WTC11 (cell line): ENCODE measurements around the gene BEGAIN. TPM values are rescaled to one million over a fixed set of nuclear protein-coding genes. Genes with fewer than 3 reads are reported as not detected.

ENCODE experiments used
- ATAC-seq: fragments of 200-7000 bp; cut with Tn5 transposase; 2 replicates; pipeline ENCODE4 v1.10.0; 2021; ENCODE audit warnings: mild to moderate bottlenecking, moderate library complexity
- CTCF ChIA-PET: fragments of 300-600 bp; sonication (Branson Sonifier 250); formaldehyde crosslinking; loops from one replicate; lab custom pipeline; 2021; ENCODE audit warnings: antibody characterized with exemption; lab: Charles Lee
- POLR2A ChIA-PET: fragments of 350-600 bp; sonication (Branson Sonifier 250); formaldehyde crosslinking; loops from one replicate; lab custom pipeline; 2021; ENCODE audit warnings: antibody characterized with exemption; lab: Charles Lee
- DNase-seq: peaks from one replicate; pipeline ENCODE4 v3.0.0; 2021; ENCODE audit warnings: low spot score
- H3K27ac Mint-ChIP-seq: 2 replicates; pipeline ENCODE4 v1.8.0; 2021; ENCODE audit warnings: mixed read lengths
- H3K27me3 Mint-ChIP-seq: 2 replicates; pipeline ENCODE4 v1.8.0; 2021; ENCODE audit warnings: low read depth, mild to moderate bottlenecking, moderate library complexity, mixed read lengths
- H3K36me3 Mint-ChIP-seq: 2 replicates; pipeline ENCODE4 v1.8.0; 2021; ENCODE audit warnings: mixed read lengths
- H3K4me1 Mint-ChIP-seq: 2 replicates; pipeline ENCODE4 v1.8.0; 2022; ENCODE audit warnings: mixed read lengths
- H3K4me3 Mint-ChIP-seq: 2 replicates; pipeline ENCODE4 v1.8.0; 2021; ENCODE audit warnings: mild to moderate bottlenecking, moderate library complexity, mixed read lengths
- H3K9me3 Mint-ChIP-seq: 2 replicates; pipeline ENCODE4 v1.8.0; 2021; ENCODE audit warnings: mixed read lengths
- ATF1 ChIP-seq: sonication (generic); formaldehyde crosslinking; IDR thresholded peaks from 2 replicates; pipeline ENCODE4 v1.8.1; 2023; ENCODE audit warnings: mild to moderate bottlenecking, moderate library complexity, missing genetic modification reagents
- ATF6 ChIP-seq: sonication (generic); formaldehyde crosslinking; IDR thresholded peaks from 2 replicates; pipeline ENCODE4 v1.8.1; 2023; ENCODE audit warnings: mild to moderate bottlenecking, missing genetic modification reagents
- CREM ChIP-seq: sonication (generic); formaldehyde crosslinking; IDR thresholded peaks from 2 replicates; pipeline ENCODE4 v1.8.1; 2022; ENCODE audit warnings: mild to moderate bottlenecking, missing genetic modification reagents, moderate library complexity
- E2F1 ChIP-seq: sonication (generic); formaldehyde crosslinking; IDR thresholded peaks from 2 replicates; pipeline ENCODE4 v1.8.0; 2022; ENCODE audit warnings: mild to moderate bottlenecking, missing genetic modification reagents
- ESRRA ChIP-seq: sonication (generic); formaldehyde crosslinking; IDR thresholded peaks from 2 replicates; pipeline ENCODE4 v1.8.1; 2022; ENCODE audit warnings: mild to moderate bottlenecking, missing genetic modification reagents, borderline replicate concordance
- MLX ChIP-seq: sonication (generic); formaldehyde crosslinking; IDR thresholded peaks from 2 replicates; pipeline ENCODE4 v1.8.1; 2023; ENCODE audit warnings: mild to moderate bottlenecking, missing genetic modification reagents, moderate library complexity
- NFATC4 ChIP-seq: fragments of 250-450 bp; sonication (Bioruptor Pico); IDR thresholded peaks from 2 replicates; pipeline ENCODE4 v1.9.0; 2021; ENCODE audit warnings: mild to moderate bottlenecking
- OVOL2 ChIP-seq: fragments of 250-450 bp; sonication (Bioruptor Pico); IDR thresholded peaks from 2 replicates; pipeline ENCODE4 v1.9.0; 2021; ENCODE audit warnings: mild to moderate bottlenecking, borderline replicate concordance
- PRDM15 ChIP-seq: sonication (generic); formaldehyde crosslinking; IDR thresholded peaks from 2 replicates; pipeline ENCODE4 v1.8.0; 2022; ENCODE audit warnings: missing genetic modification reagents
- TP53 ChIP-seq: sonication (generic); formaldehyde crosslinking; IDR thresholded peaks from 2 replicates; pipeline ENCODE4 v1.8.1; 2023; ENCODE audit warnings: mild to moderate bottlenecking, missing genetic modification reagents
- USF1 ChIP-seq: sonication (generic); formaldehyde crosslinking; IDR thresholded peaks from 2 replicates; pipeline ENCODE4 v1.8.0; 2022; ENCODE audit warnings: mild to moderate bottlenecking, missing genetic modification reagents
- ZBTB21 ChIP-seq: sonication (generic); formaldehyde crosslinking; IDR thresholded peaks from 2 replicates; pipeline ENCODE4 v1.8.1; 2023; ENCODE audit warnings: mild to moderate bottlenecking, missing genetic modification reagents, borderline replicate concordance
- ZNF121 ChIP-seq: sonication (generic); formaldehyde crosslinking; IDR thresholded peaks from 2 replicates; pipeline ENCODE4 v1.8.0; 2023; ENCODE audit warnings: missing genetic modification reagents
- ZNF232 ChIP-seq: sonication (generic); formaldehyde crosslinking; IDR thresholded peaks from 2 replicates; pipeline ENCODE4 v1.8.0; 2022; ENCODE audit warnings: mild to moderate bottlenecking, missing genetic modification reagents
- ZNF281 ChIP-seq: sonication (generic); formaldehyde crosslinking; IDR thresholded peaks from 2 replicates; pipeline ENCODE4 v1.8.0; 2023; ENCODE audit warnings: mild to moderate bottlenecking, missing genetic modification reagents
- ZNF317 ChIP-seq: sonication (generic); formaldehyde crosslinking; IDR thresholded peaks from 2 replicates; pipeline ENCODE4 v1.8.1; 2023; ENCODE audit warnings: low read depth, mild to moderate bottlenecking, moderate library complexity, missing genetic modification reagents, borderline replicate concordance
- ZNF423 ChIP-seq: fragments of 250-450 bp; sonication (Bioruptor Pico); IDR thresholded peaks from 2 replicates; pipeline ENCODE4 v2.1.2; 2022; ENCODE audit warnings: mild to moderate bottlenecking, moderate library complexity
- ZNF532 ChIP-seq: fragments of 250-450 bp; sonication (Bioruptor Pico); IDR thresholded peaks from 2 replicates; pipeline ENCODE4 v1.9.0; 2021; ENCODE audit warnings: mild to moderate bottlenecking, borderline replicate concordance
- ZSCAN18 ChIP-seq: fragments of 250-450 bp; sonication (Bioruptor Pico); IDR thresholded peaks from 2 replicates; pipeline ENCODE4 v2.1.2; 2022; ENCODE audit warnings: mild to moderate bottlenecking, moderate library complexity
- total RNA-seq: library from RNA; stranded (reverse); gene quantifications from 3 replicates; pipeline ENCODE4 v1.2.3, GENCODE V29; 2021

Gene BEGAIN
- total RNA-seq, 1 experiment from 2014 or later: 1.3 TPM

GRCh38 chr14:100559455-100559854, 27.8 kb downstream of the BEGAIN start:
- ATAC-seq: no peak
- CTCF ChIA-PET: interaction anchor here (0.7 to 3.6 kb wide), 15 partner anchors 11 to 157 kb away, joined by 3 to 17 read pairs (median 3); no protein-coding TSS in a partner anchor
- no peak for TF ChIP-seq ATF6 (CRISPR knock-in tag)
- no peak for TF ChIP-seq MLX
- TF ChIP-seq ZNF317 (CRISPR knock-in tag): no peak
- TF ChIP-seq ZNF532 (CRISPR knock-in tag): no peak
- TF ChIP-seq ESRRA (CRISPR knock-in tag): no peak
- no peak for TF ChIP-seq ZNF281 (CRISPR knock-in tag)
- no peak for TF ChIP-seq ATF1 (CRISPR knock-in tag)
- no peak for TF ChIP-seq OVOL2 (CRISPR knock-in tag)
- TF ChIP-seq ZBTB21 (CRISPR knock-in tag): no peak
- no peak for TF ChIP-seq TP53 (CRISPR knock-in tag)
- TF ChIP-seq PRDM15 (CRISPR knock-in tag): no peak
- TF ChIP-seq ZNF121: no peak
- no peak for TF ChIP-seq ZNF232 (CRISPR knock-in tag)
- TF ChIP-seq E2F1 (CRISPR knock-in tag): no peak
- TF ChIP-seq ZNF423 (CRISPR knock-in tag): no peak
- TF ChIP-seq ZSCAN18 (CRISPR knock-in tag): no peak
- TF ChIP-seq CREM (CRISPR knock-in tag): no peak
- TF ChIP-seq USF1: no peak
- no peak for TF ChIP-seq NFATC4
- TF ChIP-seq, all 79 proteins: peak for 0
- H3K9me3 Mint-ChIP-seq: no peaks in the 10 kb centered on the region
- peaks cover 14% of the 10 kb centered on the region for H3K4me1 Mint-ChIP-seq
- POLR2A ChIA-PET: no interaction called here
- no peak overlapping the region for H3K27ac Mint-ChIP-seq
- H3K4me3 Mint-ChIP-seq: no peak overlapping the region
- no peaks in the 10 kb centered on the region for H3K36me3 Mint-ChIP-seq
- DNase-seq: no peak
- peaks cover 8% of the 10 kb centered on the region for H3K27me3 Mint-ChIP-seq
